Thymus (tissue), 11 donors: ENCODE data around the gene PITPNC1. TPM values are rescaled to one million over a fixed set of nuclear protein-coding genes. Genes with fewer than 3 reads are reported as not detected.
A peak's percentile ranks its signal among the peaks of the same experiment; 100 is the strongest.

Source experiments
- DNase-seq, 9 donors: peaks; one replicate each; pipeline ENCODE4 v3.0.0-alpha.2; 2013; ENCODE audit warnings: low spot score in 9 of 9, low read depth in 6 of 9, missing footprints in 1 of 9
- H3K27ac ChIP-seq, 2 donors: one replicate each; pipeline ENCODE4 v1.5.1; 2013; ENCODE audit warnings: control low read depth in 1 of 2, low read depth in 1 of 2, low read length in 1 of 2, mild to moderate bottlenecking in 1 of 2, moderate library complexity in 1 of 2
- H3K27me3 ChIP-seq, 2 donors: one replicate each; pipeline ENCODE4 v1.5.1; 2013; ENCODE audit warnings: low read length in 1 of 2; ENCODE audit not compliant: control insufficient read depth in 2 of 2, insufficient read depth in 1 of 2
- H3K36me3 ChIP-seq, 2 donors: one replicate each; pipeline ENCODE4 v1.5.1; 2013; ENCODE audit warnings: low read length in 1 of 2, mild to moderate bottlenecking in 1 of 2, moderate library complexity in 1 of 2; ENCODE audit not compliant: control insufficient read depth in 2 of 2, insufficient read depth in 2 of 2
- H3K4me1 ChIP-seq, 2 donors: one replicate each; pipeline ENCODE4 v1.5.1; 2013; ENCODE audit warnings: low read length in 2 of 2; ENCODE audit not compliant: control insufficient read depth in 2 of 2, insufficient read depth in 2 of 2
- H3K4me3 ChIP-seq, 2 donors: one replicate each; pipeline ENCODE4 v1.5.1; 2013; ENCODE audit warnings: low read length in 2 of 2, control low read depth in 1 of 2, mild to moderate bottlenecking in 1 of 2
- H3K9me3 ChIP-seq, 2 donors: one replicate each; pipeline ENCODE4 v1.5.1; 2013; ENCODE audit warnings: low read length in 1 of 2, mild to moderate bottlenecking in 1 of 2; ENCODE audit not compliant: control insufficient read depth in 2 of 2, insufficient read depth in 1 of 2
- WGBS: extraction: QIAGEN DNeasy Blood & Tissue Kit; methylation state at CpG from one replicate; pipeline ENCODE4 v1.1.7; 2013; 5-methylcytosine and 5-hydroxymethylcytosine counted together
- polyA plus RNA-seq: library from polyadenylated mRNA; stranded (reverse); fragments of 200-250 nt; gene quantifications from one replicate; pipeline ENCODE4 v1.2.3, GENCODE V29; 2013
- total RNA-seq: library from RNA; stranded (reverse); fragments of 120-200 nt; gene quantifications from one replicate; pipeline ENCODE4 v1.2.4, GENCODE V29; 2013
- donor health status: healthy.

The PITPNC1 gene
- total and polyA plus RNA-seq, 2 donors: 26.0 to 27.0 TPM

DNA sequence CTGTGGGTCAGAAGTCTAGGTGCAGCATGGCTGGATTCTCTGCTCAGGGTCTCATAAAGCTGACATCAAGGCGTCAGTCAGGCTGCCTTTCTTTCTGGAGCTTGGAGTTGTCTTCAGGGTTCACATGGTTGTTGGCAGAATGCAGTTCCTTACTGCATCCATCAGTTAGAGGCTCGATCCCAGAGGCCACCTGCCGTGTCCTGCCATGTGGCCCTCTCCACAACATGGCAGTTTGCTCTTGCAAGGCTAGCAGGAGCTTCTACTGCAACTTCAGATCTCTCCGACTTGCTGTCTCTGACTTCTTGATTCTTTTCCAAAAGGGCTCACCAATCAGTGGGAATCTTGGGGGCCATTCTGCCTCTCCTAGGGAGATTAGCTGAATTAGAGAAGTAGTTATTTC, 11.9 kb downstream of the PITPNC1 start:
- Histone ChIP-seq H3K4me3 (no peak overlapping the region), H3K4me1 (peaks cover 14% of the 10 kb centered on the region in 2 donors), H3K9me3 (peaks cover 0 to 8% of the 10 kb centered on the region in 2 donors), H3K36me3 (peaks cover 0 to 3% of the 10 kb centered on the region in 2 donors), H3K27ac (no peak overlapping the region), H3K27me3 (no peaks in the 10 kb centered on the region)
- WGBS: 95% methylated on average over 4 of the region's 4 CpGs
- DNase-seq: no peak

DNA sequence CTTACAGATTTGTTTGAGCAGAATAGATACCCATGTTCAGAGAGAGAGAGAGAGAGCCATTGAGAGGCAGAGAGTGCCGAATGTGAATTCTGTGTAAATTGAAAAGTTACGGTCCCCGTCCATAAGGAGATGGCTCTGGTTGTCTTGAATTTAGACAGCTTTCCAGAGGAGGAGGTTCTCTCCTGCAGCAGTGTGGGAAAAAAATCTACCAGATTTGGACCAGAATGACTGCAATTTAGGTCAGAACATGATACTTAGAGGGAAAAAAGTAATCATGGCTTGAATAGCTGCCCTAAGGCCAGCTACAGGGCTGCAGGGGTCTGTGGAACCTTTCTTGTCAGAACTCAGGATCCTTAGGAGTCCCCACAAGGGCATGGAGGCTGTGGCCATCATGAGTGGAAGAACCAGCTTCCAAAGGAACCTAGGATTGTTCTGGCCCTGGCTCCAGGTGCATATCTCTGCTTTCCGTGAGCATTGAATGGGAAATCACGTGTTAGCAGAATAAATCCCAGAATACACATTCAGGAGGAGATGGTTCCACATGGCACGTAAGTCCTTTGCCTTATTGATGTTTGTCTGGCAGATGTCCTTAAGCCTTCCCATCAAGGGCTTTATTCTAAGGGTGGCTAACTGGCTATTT, 13.0 kb downstream of the PITPNC1 start:
- H3K4me1 ChIP-seq: peaks cover 14% of the 10 kb centered on the region in 2 donors
- H3K27ac ChIP-seq: peak overlapping the region in 1 of 2 donors; percentile 64
- H3K36me3 ChIP-seq: peaks cover under 1% of the 10 kb centered on the region in 2 donors
- 95% methylated on average over 6 of the region's 6 CpGs for WGBS
- H3K27me3 ChIP-seq: no peaks in the 10 kb centered on the region
- no peak overlapping the region for H3K4me3 ChIP-seq
- no peak for DNase-seq
- H3K9me3 ChIP-seq: peaks cover 0 to 4% of the 10 kb centered on the region in 2 donors

- H3K27me3 ChIP-seq: no peaks in the 10 kb centered on the region
Measured at GRCh38 chr17:67390646-67391361, 13.7 kb downstream of the PITPNC1 start.

GRCh38 chr17:67392111-67392510, 15.0 kb downstream of the PITPNC1 start:
- Histone ChIP-seq H3K36me3 (peaks cover 0 to 3% of the 10 kb centered on the region in 2 donors), H3K27ac (no peak overlapping the region), H3K27me3 (no peaks in the 10 kb centered on the region), H3K9me3 (no peaks in the 10 kb centered on the region), H3K4me1 (peaks cover 12 to 14% of the 10 kb centered on the region in 2 donors), H3K4me3 (no peak overlapping the region)
- 99% methylated on average over 6 of the region's 6 CpGs for WGBS
- DNase-seq: no peak

More at GRCh38 chr17:67390646-67391361, 13.7 kb downstream of the PITPNC1 start:
- H3K4me1 ChIP-seq: peaks cover 14% of the 10 kb centered on the region in 2 donors
- H3K27ac ChIP-seq: peak overlapping the region; percentile 42 to 64
- H3K36me3 ChIP-seq: peaks cover 0 to 3% of the 10 kb centered on the region in 2 donors
- H3K4me3 ChIP-seq: no peak overlapping the region
- DNase-seq: peak in 2 of 9 donors; percentile 23 to 56
- no peaks in the 10 kb centered on the region for H3K9me3 ChIP-seq
- WGBS: 54% methylated on average over 9 of the region's 9 CpGs

- peaks cover 12 to 14% of the 10 kb centered on the region in 2 donors for H3K4me1 ChIP-seq
- peaks cover 0 to 2% of the 10 kb centered on the region in 2 donors for H3K9me3 ChIP-seq
- no peak overlapping the region for H3K27ac ChIP-seq
- H3K27me3 ChIP-seq: no peaks in the 10 kb centered on the region
- no peak overlapping the region for H3K4me3 ChIP-seq
- 97% methylated on average over 9 of the region's 9 CpGs for WGBS
- peaks cover 0 to 6% of the 10 kb centered on the region in 2 donors for H3K36me3 ChIP-seq
- DNase-seq: no peak
Measured at GRCh38 chr17:67393809-67394397, 16.8 kb downstream of the PITPNC1 start.

DNA sequence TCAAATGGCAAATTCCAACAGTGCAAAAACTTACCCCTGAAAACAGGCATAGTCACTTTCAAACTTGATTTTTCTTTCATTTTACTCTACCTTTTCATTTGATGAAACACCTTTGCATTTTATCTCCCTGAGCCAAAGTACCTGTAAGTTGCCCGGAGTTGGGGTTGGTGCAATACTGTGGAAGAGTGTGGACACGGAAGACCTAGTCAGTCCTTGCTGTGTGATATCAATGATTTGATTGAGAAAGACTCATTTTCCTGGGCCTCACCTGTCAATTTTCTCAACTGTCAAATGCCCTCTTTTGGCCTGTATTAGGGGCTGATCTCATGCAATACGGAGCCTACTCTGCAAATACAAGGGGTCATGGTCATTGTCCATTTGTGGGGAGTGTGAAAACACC, 22.6 kb downstream of the PITPNC1 start:
- H3K36me3 ChIP-seq: peaks cover 0 to 6% of the 10 kb centered on the region in 2 donors
- no peaks in the 10 kb centered on the region for H3K27me3 ChIP-seq
- peaks cover 13 to 29% of the 10 kb centered on the region in 2 donors for H3K4me1 ChIP-seq
- H3K27ac ChIP-seq: peak overlapping the region; percentile 33 to 78
- no peak for DNase-seq
- no peak overlapping the region for H3K4me3 ChIP-seq
- H3K9me3 ChIP-seq: peaks cover 0 to 2% of the 10 kb centered on the region in 2 donors
- 97% methylated on average over 3 of the region's 3 CpGs for WGBS

- Histone ChIP-seq H3K27me3 (no peaks in the 10 kb centered on the region), H3K9me3 (peaks cover 0 to 2% of the 10 kb centered on the region in 2 donors), H3K4me1 (peaks cover 13 to 29% of the 10 kb centered on the region in 2 donors), H3K4me3 (peak overlapping the region; percentile 0 to 2), H3K27ac (peak overlapping the region; percentile 33 to 78), H3K36me3 (peaks cover 0 to 5% of the 10 kb centered on the region in 2 donors)
- WGBS: 19% methylated on average over 6 of the region's 6 CpGs
- peak in 4 of 9 donors; percentile 44 to 79 (median 56) for DNase-seq
Measured at GRCh38 chr17:67400193-67400592, 23.1 kb downstream of the PITPNC1 start.

- H3K4me3 ChIP-seq: no peak overlapping the region
- peaks cover 13 to 29% of the 10 kb centered on the region in 2 donors for H3K4me1 ChIP-seq
- no peak overlapping the region for H3K27ac ChIP-seq
Measured at GRCh38 chr17:67401106-67401505, 24.0 kb downstream of the PITPNC1 start.

More at GRCh38 chr17:67401106-67401505, 24.0 kb downstream of the PITPNC1 start:
- Histone ChIP-seq H3K9me3 (peaks cover 0 to 2% of the 10 kb centered on the region in 2 donors), H3K36me3 (peaks cover 0 to 3% of the 10 kb centered on the region in 2 donors), H3K27me3 (no peaks in the 10 kb centered on the region)
- WGBS: 96% methylated on average over 9 of the region's 9 CpGs
- DNase-seq: no peak
